HL-60/S4 treated with retinoic acid at 250 ng/mL for 4 days and 3 days (cell line): ENCODE results near the gene TOP1.
"Not testable (repeated sequence)": the region's sequence is repeated elsewhere in the genome, so short reads cannot be mapped to it uniquely, and the experiment has no call there.

Experiments used
- in situ Hi-C: fragments of 300-500 bp; cut with MboI; formaldehyde crosslinking; loops from 2 replicates; pipeline ENCODE4 v1.7.0; 2022; ENCODE audit warnings: low sequenced_read_pairs

TOP1 gene

GRCh38 chr20:41003143-41003935, 25.3 kb upstream of the TOP1 start:
- in situ Hi-C loops = no loop called here

GRCh38 chr20:41003936-41004294, 24.7 kb upstream of the TOP1 start:
- in situ Hi-C loops = not testable (repeated sequence)

GRCh38 chr20:41004531-41005360, 23.9 kb upstream of the TOP1 start:
- in situ Hi-C loops = no loop called here

- in situ Hi-C loops = no loop called here
Observed at GRCh38 chr20:41005361-41005729, 23.3 kb upstream of the TOP1 start.

- in situ Hi-C loops = no loop called here
Observed at GRCh38 chr20:41006126-41006935, 22.3 kb upstream of the TOP1 start.

- in situ Hi-C loops = no loop called here
Observed at GRCh38 chr20:41006936-41007474, 21.6 kb upstream of the TOP1 start.

GRCh38 chr20:41007481-41007880, 21.1 kb upstream of the TOP1 start:
- in situ Hi-C loops = no loop called here

GRCh38 chr20:41009946-41010345, 18.7 kb upstream of the TOP1 start:
- in situ Hi-C loops = no loop called here

GRCh38 chr20:41011551-41012067, 17.0 kb upstream of the TOP1 start:
- in situ Hi-C loops = no loop called here

- in situ Hi-C loops = no loop called here
Observed at GRCh38 chr20:41014561-41015088, 14.0 kb upstream of the TOP1 start.

GRCh38 chr20:41017448-41018042, 11.1 kb upstream of the TOP1 start:
- in situ Hi-C loops = no loop called here

- in situ Hi-C loops = no loop called here
Observed at GRCh38 chr20:41018153-41018552, 10.5 kb upstream of the TOP1 start.

GRCh38 chr20:41023549-41023948, 5.1 kb upstream of the TOP1 start:
- in situ Hi-C loops = no loop called here

- in situ Hi-C loops = no loop called here
Observed at GRCh38 chr20:41027366-41027765, 1.3 kb upstream of the TOP1 start.

- in situ Hi-C loops = no loop called here
Observed at GRCh38 chr20:41027872-41028358, 707 bp upstream of the TOP1 start.

- in situ Hi-C loops = no loop called here
Observed at GRCh38 chr20:41029150-41029901, 704 bp downstream of the TOP1 start.

- in situ Hi-C loops = no loop called here
Observed at GRCh38 chr20:41030061-41030460, 1.4 kb downstream of the TOP1 start.

GRCh38 chr20:41030531-41031242, 2.1 kb downstream of the TOP1 start:
- in situ Hi-C loops = no loop called here

GRCh38 chr20:41031243-41031619, 2.6 kb downstream of the TOP1 start:
- in situ Hi-C loops = no loop called here
